ENCODE data around the gene FLVCR2.
A peak's percentile ranks its signal among the peaks of the same experiment; 100 is the strongest.
"Not testable (repeated sequence)": the region's sequence is repeated elsewhere in the genome, so short reads cannot be mapped to it uniquely, and the experiment has no call there.

Gene FLVCR2

DNA sequence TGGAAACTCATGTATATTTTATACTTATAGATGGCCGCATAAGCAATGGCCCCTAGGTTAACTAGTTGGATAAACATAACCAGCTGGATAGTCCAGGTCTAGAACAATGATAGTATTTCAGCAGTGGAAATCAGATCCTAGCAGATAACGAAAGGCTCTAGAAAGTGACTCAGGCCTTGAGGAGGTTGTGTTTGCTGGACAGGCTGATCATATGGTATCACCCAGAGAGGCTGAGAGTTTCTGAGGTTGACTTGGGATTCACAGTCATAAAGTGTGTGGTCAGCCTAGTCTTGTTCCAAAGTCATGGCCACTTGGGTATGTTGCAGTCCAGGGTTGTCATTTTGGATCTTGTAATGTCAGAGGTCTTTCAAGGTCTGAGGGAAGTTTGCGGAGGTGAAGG lies 16.8 kb downstream of the FLVCR2 start:
- DNase-seq (ENCODE audit: low spot score), result no peak

- DNase-seq (ENCODE audit: low spot score), result peak; percentile 43
Observed at GRCh38 chr14:75597149-75597548, 18.7 kb downstream of the FLVCR2 start.

DNA sequence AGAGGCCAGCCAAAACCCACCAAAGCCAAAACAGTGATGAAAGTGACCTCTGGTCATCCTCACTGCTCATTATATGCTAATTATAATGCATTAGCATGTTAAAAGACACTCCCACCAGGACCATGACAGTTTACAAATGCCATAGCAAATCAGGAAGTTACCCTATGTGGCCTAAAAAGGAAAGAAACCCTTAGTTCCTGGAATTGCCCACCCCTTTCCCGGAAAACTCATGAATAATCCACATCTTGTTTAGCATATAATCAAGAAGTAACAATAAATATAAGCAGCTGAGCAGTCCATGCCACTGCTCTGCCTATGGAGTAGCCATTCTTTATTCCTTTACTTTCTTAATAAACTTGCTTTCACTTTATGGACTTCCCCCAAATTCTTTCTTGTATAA lies 21.7 kb downstream of the FLVCR2 start:
- DNase-seq (ENCODE audit: low spot score), result not testable (repeated sequence)

DNA sequence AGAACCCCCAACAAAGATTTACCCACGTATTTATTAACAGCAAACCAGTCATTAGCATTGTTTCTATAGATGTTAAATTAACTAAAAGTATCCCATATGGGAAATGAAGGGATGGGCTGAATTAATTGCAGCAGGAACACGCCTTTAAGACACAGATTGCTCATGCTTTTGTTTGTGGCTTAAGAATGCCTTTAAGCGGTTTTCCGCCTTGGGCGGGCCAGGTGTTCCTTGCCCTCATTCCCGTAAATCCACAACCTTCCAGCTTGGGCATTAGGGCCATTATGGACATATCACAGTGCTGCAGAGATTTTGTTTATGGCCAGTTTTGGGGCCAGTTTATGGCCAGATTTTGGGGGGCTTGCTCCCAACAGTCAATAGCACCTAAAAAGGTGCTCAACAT lies 22.6 kb downstream of the FLVCR2 start:
- not testable (repeated sequence) for DNase-seq (ENCODE audit: low spot score)

GRCh38 chr14:75602503-75602902 lies 24.1 kb downstream of the FLVCR2 start:
- no peak for DNase-seq (ENCODE audit: low spot score)

GRCh38 chr14:75604979-75605851 lies 26.8 kb downstream of the FLVCR2 start:
- peak; percentile 17 for DNase-seq (ENCODE audit: low spot score)

GRCh38 chr14:75605916-75606315 lies 27.5 kb downstream of the FLVCR2 start:
- DNase-seq (ENCODE audit: low spot score), result no peak

DNA sequence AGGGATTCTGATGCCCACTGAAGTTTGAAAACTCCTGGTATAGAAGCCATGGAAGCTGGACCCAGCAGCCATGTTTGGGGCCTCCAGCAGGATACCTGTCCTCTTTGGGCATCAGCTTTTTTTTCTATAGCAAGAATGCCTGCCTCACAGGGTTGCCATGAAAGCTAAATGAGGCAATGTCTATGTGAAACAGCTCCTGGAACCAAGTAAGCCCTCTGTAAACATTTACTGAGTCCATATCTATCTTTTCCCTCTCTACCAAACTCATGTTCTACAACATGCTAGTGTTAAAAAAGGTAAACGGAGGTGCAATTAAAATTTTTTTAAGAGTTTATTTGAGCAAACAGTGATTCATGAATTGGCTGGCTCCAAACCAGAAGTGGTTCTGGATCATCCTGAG lies 28.6 kb downstream of the FLVCR2 start:
- no peak for DNase-seq (ENCODE audit: low spot score)

DNA sequence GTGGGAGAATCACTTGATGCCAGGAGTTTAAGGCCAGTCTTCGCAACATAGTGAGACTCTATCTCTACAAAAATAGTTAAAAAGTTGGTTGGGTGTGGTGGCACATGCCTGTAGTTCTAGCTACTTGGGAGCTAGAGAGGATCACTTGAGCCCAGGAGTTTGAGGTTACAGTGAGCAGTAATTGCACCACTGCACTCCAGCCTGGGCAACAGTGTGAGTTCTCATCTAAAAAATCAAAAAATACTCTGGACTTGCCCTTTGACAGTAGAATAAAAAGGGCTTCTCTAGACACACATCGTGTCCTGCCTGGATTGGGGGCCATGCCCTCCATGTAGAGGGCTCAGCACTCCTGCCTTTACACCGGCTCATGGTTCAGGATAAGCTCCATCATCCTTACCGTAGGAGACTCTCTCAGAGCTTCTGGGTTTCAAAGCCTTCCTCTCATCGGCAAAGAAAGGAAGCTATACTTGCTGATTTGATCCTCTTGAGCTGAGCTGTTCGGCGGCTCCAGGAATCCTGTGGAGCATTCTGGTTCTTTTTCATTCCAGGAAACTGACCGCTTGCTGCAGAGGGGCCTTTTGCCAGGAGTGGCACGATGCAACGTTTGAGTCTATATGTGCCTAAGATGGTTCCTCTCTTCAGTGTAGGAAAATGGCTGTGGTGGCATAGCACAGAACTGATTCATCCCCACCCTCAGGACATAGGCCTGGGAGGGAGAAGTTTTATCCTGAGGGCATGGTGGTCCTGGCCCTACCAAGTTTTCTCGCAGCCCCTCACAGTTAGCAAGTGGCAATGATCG lies 29.6 kb downstream of the FLVCR2 start:
- DNase-seq (ENCODE audit: low spot score), result no peak

DNA sequence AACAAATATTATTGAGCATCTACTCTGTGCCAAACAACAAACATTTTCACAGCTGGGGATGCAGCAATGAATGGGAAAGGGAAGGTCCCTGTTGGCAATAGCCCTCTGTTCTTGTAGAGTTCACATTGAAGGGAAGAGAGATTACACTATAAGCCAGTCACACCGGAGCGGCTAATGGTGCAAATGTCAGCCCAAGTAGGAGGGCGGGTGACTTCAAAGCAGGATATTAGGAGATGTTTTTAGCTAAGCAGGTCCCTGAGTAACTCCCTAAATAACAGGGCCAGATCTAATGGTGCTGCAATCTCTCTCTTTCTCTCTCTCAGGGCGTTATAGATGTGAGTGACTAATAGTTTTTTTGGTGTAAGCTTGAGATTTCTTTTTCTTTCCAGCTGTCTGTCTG lies 30.7 kb downstream of the FLVCR2 start:
- no peak for DNase-seq (ENCODE audit: low spot score)

DNA sequence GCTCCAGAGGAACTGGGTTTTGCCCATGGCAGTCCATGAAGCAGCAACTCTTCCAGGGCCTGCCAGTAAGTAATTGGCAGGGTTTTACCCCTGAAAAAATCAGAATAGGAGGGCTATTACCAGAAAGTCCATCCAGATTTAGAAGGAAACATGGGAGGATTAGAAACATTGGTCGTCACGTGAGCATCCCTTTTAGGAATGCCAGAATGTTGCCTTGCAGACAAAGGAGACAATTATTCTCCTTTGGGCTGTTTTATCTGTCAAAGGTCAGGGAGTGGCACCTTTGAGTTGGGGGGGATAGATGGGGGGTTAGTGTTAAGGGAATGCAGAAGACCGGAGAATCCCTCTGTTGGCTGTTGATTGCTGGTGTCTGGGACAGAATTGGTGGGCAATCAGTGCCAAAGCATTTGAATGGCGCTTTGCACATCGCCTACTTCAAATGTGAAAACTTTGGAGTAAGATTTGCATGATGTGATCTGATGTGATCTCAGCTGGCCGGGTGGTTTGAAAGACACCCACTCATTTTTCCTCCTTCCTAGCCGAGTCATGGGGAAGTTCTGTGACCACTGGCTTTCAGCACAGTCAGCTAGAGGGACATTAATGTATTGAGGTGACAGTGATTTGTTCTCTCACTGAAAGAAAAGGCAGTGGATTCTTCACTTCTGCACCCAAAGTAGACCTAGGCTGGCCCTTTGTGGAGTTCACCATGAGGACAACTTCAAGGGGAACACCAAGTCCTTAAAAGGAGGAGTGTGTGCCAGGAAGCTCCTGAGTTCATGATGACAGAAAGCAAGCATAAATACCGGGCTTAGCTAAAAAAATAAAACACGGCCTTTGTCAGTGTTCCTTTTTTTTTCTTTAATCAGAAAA lies 31.4 kb downstream of the FLVCR2 start:
- peak; percentile 20 for DNase-seq (ENCODE audit: low spot score)

DNA sequence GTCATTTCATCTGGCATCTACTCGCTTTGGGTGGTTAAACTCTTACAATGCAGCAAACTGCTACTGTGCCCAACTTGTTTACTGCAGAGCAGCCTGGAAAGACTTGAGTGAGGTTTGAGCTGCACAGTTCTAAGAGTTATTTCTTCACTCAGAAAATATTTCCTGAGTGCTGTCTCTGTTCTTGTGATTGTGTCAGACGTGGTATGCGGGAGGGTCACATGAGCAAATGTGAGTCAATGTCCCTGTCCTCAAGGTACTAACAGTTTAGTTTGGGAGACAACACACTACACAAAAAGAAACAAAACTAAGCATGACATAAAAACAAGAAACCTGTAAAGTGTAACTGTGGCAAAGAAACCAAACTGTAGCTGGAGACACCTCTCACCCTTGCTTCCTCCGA lies 32.4 kb downstream of the FLVCR2 start:
- DNase-seq (ENCODE audit: low spot score), result no peak

DNA sequence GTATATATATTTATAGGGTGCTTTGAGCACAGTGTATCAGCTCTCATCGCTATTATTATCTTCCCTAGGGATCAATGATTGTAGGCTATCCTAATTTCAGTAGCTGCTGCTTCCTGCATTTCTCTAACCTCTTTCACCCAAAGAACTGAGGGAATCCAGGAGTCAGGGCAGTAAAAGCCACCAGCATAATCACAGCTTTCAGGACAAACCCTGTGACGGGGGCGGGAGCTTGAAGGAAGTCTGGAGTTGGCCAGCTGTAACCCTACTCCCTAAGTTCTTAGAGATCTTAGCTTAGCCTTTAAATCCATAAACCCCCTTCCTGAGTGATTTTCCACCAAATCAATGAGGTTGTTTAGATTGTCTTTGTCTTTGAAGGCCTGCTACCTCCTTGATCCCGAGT lies 33.7 kb downstream of the FLVCR2 start:
- DNase-seq (ENCODE audit: low spot score), result no peak

- DNase-seq (ENCODE audit: low spot score), result no peak
Observed at GRCh38 chr14:75614179-75614578, 35.8 kb downstream of the FLVCR2 start.

DNA sequence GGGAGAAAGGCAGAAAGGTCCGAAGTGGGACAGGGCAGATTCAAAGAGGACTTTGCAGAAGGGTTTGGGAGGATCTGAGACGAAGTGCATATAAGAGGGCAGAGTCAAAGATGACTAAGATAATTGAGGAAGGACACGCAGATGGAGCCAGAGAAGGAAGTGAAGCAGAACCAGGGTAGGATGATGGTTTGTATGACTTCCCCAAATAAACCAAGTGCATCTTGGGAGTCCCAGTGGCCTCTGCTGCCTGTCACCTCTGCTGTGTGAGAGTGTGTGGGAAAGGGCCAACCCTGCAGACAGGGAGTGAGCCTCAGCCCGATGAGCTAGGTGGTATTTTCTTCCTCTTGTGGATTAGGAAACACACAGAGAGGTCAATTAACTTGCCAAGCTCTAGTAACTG lies 36.8 kb downstream of the FLVCR2 start:
- DNase-seq (ENCODE audit: low spot score), result peak; percentile 58

- no peak for DNase-seq (ENCODE audit: low spot score)
Observed at GRCh38 chr14:75619548-75619947, 41.1 kb downstream of the FLVCR2 start.

DNA sequence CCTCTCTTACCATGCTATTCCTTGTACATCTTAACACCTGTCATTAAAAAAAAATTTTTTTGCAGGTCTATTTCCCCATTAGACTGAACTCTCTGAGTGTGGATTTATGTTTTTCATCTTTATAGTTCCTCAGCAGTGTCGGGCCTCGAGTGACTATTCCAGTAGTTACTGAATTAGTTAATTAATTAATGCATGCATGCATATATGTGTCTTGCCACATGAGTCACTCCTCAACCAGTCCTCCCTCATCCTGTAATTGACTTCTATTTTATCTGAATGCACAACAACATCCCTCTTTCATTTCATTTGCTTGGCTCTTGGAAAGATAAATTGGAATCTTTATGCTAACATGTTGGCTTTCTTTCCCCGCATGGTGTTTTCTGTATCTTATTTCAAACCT lies 46.6 kb downstream of the FLVCR2 start:
- no peak for DNase-seq (ENCODE audit: low spot score)

DNA sequence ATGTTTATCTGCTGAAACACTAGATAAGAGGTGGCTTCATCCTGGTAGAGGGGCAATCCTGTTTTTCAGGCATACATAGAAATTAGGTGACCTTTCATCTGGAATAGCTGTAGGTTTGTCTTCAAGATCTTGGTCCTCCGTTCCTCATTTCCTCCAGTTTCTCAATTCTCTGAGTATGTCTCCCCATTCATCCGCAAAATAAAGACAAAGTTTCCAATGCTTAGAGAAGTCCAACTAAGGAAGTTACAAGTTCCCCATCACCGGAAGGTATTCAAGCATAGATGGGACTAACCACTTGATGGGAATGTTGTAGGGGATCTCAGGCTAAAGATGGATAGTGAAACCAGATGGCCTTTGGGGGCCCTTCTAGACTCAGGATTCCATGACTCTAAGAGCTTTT lies 48.0 kb downstream of the FLVCR2 start:
- no peak for DNase-seq (ENCODE audit: low spot score)

DNA sequence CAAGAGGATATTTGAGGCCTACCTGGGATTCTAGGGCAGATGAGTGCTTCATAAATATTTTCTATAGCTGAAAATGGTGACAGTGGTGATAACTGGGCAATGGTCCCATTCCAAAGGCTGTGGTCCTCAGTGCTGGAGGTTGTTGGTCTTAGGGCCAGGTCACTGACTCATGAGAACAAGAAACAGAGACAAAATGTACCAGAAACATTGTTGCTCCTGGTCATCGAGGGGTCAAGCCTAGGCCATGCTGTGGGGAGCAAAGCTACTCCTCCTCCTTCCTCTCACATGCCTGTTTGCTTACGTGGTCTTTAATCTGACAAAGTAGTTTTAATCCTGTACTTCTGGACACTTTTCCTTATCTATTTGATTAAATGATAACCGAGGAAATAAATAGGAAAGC lies 48.4 kb downstream of the FLVCR2 start:
- no peak for DNase-seq (ENCODE audit: low spot score)

- DNase-seq (ENCODE audit: low spot score), result no peak
Observed at GRCh38 chr14:75627406-75627805, 49.0 kb downstream of the FLVCR2 start.

- no peak for DNase-seq (ENCODE audit: low spot score)
Observed at GRCh38 chr14:75628816-75629215, 50.4 kb downstream of the FLVCR2 start.
